ENCODE data around the gene HOXA13. TPM values are rescaled to one million over a fixed set of nuclear protein-coding genes. Genes with fewer than 3 reads are reported as not detected.
A peak's percentile ranks its signal among the peaks of the same experiment; 100 is the strongest.

HOXA13 gene
- total RNA-seq, 3 donors from 2014 or later, result 0.16 to 0.33 TPM; not detected in 1

DNA sequence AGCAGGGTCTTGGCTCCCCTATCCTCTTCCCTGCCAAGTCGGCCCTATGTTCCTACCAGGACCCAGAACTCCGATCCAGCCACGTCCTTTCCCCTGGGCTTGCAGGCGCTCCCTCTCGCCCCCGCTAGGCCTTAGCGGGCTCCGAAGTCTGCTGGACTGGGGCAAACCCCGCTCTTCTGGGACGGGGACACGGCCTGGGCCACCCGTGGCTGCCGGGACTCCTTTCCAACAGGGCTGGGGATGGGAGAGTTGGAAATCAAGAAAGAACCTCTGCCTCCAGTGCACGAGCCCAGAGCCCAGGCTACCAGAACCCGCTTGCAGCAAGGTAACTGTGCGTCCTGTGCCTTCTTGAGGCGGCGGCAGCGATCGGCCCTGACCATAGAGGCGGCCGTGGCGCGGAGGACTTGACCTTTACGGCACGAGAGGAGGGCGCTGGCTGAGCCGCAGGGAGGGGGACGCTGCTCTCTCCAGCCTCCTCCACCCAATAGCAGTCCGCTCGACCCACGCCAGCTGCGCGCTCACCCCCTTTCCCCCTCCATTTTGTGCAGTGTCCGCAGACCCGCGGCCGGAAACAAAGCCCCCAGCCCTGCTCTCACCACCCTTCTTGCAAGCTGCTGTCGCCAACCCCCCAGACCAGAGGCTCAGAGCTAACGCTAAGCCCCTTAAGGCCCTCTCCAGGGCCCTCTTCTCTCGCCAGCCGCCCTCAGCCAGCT lies 7.9 kb downstream of the HOXA13 start:
- intact Hi-C loops (cut with DNase I; ENCODE audit: low total_unique reads), result no loop called here
- no peaks in the 10 kb centered on the region for H3K9me3 ChIP-seq
- peaks cover 21 to 100% of the 10 kb centered on the region in 2 donors for H3K27me3 ChIP-seq
- no peak for DNase-seq (ENCODE audit: low spot score in 2 of 2)
- peak overlapping the region; percentile 32 to 61 (median 41) for H3K4me3 ChIP-seq
- no peaks in the 10 kb centered on the region for H3K36me3 ChIP-seq
- TF ChIP-seq POLR2A (IDR thresholded peaks at IDR 0.05) (no peak), POLR2AphosphoS5 (IDR thresholded peaks at IDR 0.05) (no peak)
- TF ChIP-seq, protein P1, sequence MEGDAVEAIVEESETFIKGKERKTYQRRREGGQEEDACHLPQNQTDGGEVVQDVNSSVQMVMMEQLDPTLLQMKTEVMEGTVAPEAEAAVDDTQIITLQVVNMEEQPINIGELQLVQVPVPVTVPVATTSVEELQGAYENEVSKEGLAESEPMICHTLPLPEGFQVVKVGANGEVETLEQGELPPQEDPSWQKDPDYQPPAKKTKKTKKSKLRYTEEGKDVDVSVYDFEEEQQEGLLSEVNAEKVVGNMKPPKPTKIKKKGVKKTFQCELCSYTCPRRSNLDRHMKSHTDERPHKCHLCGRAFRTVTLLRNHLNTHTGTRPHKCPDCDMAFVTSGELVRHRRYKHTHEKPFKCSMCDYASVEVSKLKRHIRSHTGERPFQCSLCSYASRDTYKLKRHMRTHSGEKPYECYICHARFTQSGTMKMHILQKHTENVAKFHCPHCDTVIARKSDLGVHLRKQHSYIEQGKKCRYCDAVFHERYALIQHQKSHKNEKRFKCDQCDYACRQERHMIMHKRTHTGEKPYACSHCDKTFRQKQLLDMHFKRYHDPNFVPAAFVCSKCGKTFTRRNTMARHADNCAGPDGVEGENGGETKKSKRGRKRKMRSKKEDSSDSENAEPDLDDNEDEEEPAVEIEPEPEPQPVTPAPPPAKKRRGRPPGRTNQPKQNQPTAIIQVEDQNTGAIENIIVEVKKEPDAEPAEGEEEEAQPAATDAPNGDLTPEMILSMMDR (IDR thresholded peaks at IDR 0.05), result no peak
- no peak overlapping the region for H3K27ac ChIP-seq
- H3K4me1 ChIP-seq, result peaks cover 0 to 3% of the 10 kb centered on the region in 2 donors

DNA sequence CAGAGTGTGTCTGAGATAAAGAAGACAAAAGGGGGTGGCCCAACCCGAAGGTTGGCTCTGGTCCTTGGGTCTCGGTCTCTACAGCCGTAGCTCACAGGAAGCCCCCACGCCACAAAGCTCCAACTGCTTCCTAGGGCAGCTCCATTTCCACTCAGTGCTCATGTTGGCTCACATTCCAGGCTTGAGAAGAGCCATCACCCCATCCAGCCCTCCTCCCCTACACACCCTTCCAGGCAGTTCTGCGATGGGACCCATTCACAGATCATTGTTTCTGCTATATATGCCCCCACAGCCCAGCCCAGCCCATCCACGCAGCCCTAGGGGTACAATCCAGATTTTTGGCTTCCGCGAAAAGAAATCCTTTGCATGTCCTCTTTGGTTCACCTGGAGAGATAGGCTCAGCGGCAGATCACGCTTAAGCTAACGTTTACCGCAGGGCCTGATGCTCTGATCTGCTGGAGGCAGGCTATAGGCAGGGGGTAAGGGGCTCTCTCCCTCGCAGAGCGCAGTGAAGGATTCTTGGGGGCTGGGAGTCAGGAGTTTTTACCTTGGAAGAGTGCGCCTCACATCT lies 8.6 kb downstream of the HOXA13 start:
- Histone ChIP-seq H3K4me1 (peaks cover 0 to 3% of the 10 kb centered on the region in 2 donors), H3K27me3 (peaks cover 21 to 100% of the 10 kb centered on the region in 2 donors), H3K27ac (no peak overlapping the region), H3K9me3 (no peaks in the 10 kb centered on the region), H3K36me3 (no peaks in the 10 kb centered on the region), H3K4me3 (no peak overlapping the region)
- no peak for TF ChIP-seq POLR2AphosphoS5 (IDR thresholded peaks at IDR 0.05)
- TF ChIP-seq, protein P1 (IDR thresholded peaks at IDR 0.05), result no peak
- TF ChIP-seq POLR2A (IDR thresholded peaks at IDR 0.05), result no peak
- intact Hi-C loops (cut with DNase I; ENCODE audit: low total_unique reads), result no loop called here
- DNase-seq (ENCODE audit: low spot score in 2 of 2), result no peak

DNA sequence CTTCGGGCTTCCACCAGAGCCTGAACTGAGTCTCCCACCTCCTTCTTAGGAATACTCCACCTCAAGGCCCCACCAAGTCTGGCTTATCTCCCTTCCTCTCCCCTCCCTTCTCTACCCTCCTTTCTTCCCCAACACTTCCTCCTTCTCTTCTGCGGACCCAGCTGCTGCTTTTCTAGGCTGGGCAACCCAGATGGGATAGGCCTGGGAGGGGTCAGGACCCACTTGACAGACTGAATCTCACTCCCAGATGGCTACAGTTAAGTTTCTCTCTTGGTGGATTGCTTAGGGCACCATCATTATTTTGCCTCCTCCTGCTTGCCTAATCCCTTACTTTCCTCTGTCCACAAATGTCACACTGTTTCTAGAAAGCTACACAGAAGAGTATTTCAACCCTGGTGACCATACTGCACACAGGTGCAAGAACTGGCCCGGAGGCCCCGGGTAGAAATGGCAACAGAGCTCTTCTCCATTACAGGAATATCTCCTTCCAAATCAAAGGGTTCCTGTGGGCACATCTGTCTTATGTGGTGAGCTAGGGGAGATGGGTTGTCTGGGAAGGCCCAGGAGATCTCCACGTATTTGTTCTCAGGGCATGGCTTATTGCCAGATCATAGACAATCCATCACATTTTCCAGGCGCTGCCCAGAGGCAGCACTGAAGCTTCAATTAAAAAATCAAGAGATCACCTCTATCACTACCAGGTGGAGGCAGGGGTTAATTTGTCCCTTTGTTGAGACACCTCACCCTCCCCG lies 9.7 kb downstream of the HOXA13 start:
- peak in 1 of 2 donors; percentile 14 for DNase-seq (ENCODE audit: low spot score in 2 of 2)
- H3K9me3 ChIP-seq, result no peaks in the 10 kb centered on the region
- TF ChIP-seq, protein P1 (IDR thresholded peaks at IDR 0.05), result no peak
- no peak for TF ChIP-seq POLR2AphosphoS5 (IDR thresholded peaks at IDR 0.05)
- no peak for TF ChIP-seq POLR2A (IDR thresholded peaks at IDR 0.05)
- peaks cover 0 to 3% of the 10 kb centered on the region in 2 donors for H3K4me1 ChIP-seq
- intact Hi-C loops (cut with DNase I; ENCODE audit: low total_unique reads), result no loop called here
- H3K4me3 ChIP-seq, result no peak overlapping the region
- peaks cover 21 to 100% of the 10 kb centered on the region in 2 donors for H3K27me3 ChIP-seq
- no peaks in the 10 kb centered on the region for H3K36me3 ChIP-seq
- no peak overlapping the region for H3K27ac ChIP-seq

DNA sequence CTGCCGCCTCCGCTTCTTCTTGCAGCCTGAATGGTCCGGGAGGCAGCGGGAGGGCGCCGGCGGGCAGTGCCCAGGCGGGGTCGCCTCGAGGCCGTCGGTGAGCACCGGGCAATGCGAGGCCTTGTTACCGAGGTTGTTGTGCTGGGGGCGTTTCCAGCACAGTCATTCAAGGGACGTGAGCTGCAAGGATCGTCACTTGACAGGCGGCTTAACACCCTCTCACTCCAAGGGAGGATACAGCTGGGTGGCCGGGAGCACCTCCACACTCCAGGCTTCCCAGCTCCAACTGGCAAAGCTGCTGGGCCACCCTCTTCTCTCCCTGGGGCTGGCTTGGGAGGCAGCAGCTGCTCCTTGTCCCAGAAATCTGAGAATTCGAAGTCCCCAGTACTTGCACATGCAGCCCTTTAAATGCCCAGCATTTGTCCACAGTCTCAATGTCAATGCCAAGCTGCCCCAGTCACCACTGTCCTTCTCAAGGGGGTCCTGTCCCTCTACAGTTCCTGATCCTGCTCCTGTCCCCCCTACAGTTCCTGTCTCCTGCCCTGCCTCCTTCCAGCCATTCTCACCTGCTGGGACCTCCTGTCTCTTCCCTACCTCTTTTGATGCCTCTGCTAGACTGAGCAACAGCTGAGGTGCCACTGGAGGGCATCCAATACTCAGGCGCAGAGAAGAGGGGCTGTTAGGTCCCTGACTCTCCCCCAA lies 10.4 kb downstream of the HOXA13 start:
- Histone ChIP-seq H3K27ac (no peak overlapping the region), H3K9me3 (no peaks in the 10 kb centered on the region), H3K4me3 (peak overlapping the region in 2 of 3 donors; percentile 21 to 46), H3K4me1 (peaks cover 3 to 7% of the 10 kb centered on the region in 2 donors), H3K27me3 (peaks cover 24 to 100% of the 10 kb centered on the region in 2 donors), H3K36me3 (no peaks in the 10 kb centered on the region)
- TF ChIP-seq, protein P1 (IDR thresholded peaks at IDR 0.05), result no peak
- TF ChIP-seq POLR2A (IDR thresholded peaks at IDR 0.05), result no peak
- no peak for TF ChIP-seq POLR2AphosphoS5 (IDR thresholded peaks at IDR 0.05)
- DNase-seq (ENCODE audit: low spot score in 2 of 2), result peak in 1 of 2 donors; percentile 48
- intact Hi-C loops (cut with DNase I; ENCODE audit: low total_unique reads), result no loop called here

Measured in breast epithelium (tissue), 4 donors.